K562 (cell line): ENCODE measurements around the gene MARCHF3. TPM values are rescaled to one million over a fixed set of nuclear protein-coding genes. Genes with fewer than 3 reads are reported as not detected.

Experiments used
- ATF1 ChIP-seq, 2 experiments: fragments of 450-650 bp in 1 of 2; IDR thresholded peaks; 2 replicates each; pipeline ENCODE4 v1.6.1; 2016; ENCODE audit warnings: missing compliant biosample characterization in 1 of 2, missing genetic modification characterization in 1 of 2
- BMI1 ChIP-seq: fragments of 150-350 bp; IDR thresholded peaks from 2 replicates; pipeline ENCODE4 v1.6.1; 2014; ENCODE audit warnings: low read length
- BRCA1 ChIP-seq, 2 experiments: fragments of 450-650 bp in 1 of 2; sonication (generic) in 1 of 2; formaldehyde crosslinking in 1 of 2; IDR thresholded peaks; 2 replicates each; pipeline versions ENCODE4 v1.5.0 to v1.6.1; 2017 to 2020; ENCODE audit warnings: mild to moderate bottlenecking in 1 of 2, missing genetic modification reagents in 1 of 2
- ELF2 ChIP-seq: fragments of 250-450 bp; sonication (Bioruptor Pico); IDR thresholded peaks from 2 replicates; pipeline ENCODE4 v1.5.0; 2021; ENCODE audit warnings: mild to moderate bottlenecking
- NR2C2 ChIP-seq, 2 experiments: fragments of 200-800 bp in 1 of 2; sonication (Bioruptor generic) in 1 of 2; sonication (generic) in 1 of 2; formaldehyde crosslinking in 1 of 2; IDR thresholded peaks; 2 replicates each; pipeline versions ENCODE4 v1.6.1 to v1.8.0; 2016 to 2022; ENCODE audit warnings: mild to moderate bottlenecking in 1 of 2, missing compliant biosample characterization in 1 of 2, missing genetic modification characterization in 1 of 2, missing genetic modification reagents in 1 of 2
- POLR2B ChIP-seq: fragments of 450-650 bp; IDR thresholded peaks from 2 replicates; pipeline ENCODE4 v1.6.1; 2018; ENCODE audit warnings: low read depth; ENCODE audit not compliant: partially characterized antibody
- SAFB2 ChIP-seq: fragments of 200-400 bp; formaldehyde crosslinking; IDR thresholded peaks from 2 replicates; pipeline ENCODE4 v1.6.1; 2018; ENCODE audit warnings: borderline replicate concordance, low read length, low read depth, moderate library complexity; ENCODE audit not compliant: severe bottlenecking
- TCF15 ChIP-seq: fragments of 250-450 bp; sonication (Bioruptor Pico); IDR thresholded peaks from 2 replicates; pipeline ENCODE4 v1.8.0; 2022; ENCODE audit warnings: moderate library complexity, mild to moderate bottlenecking, inconsistent platforms
- THRAP3 ChIP-seq: fragments of 450-650 bp; IDR thresholded peaks from 2 replicates; pipeline ENCODE4 v1.6.1; 2016; ENCODE audit warnings: mild to moderate bottlenecking, inconsistent platforms, borderline replicate concordance
- ZC3H4 ChIP-seq: sonication (generic); formaldehyde crosslinking; IDR thresholded peaks from 2 replicates; pipeline ENCODE4 v1.9.0; 2021; ENCODE audit warnings: missing genetic modification reagents, borderline replicate concordance
- ZKSCAN3 ChIP-seq: fragments of 250-450 bp; sonication (Bioruptor Pico); IDR thresholded peaks from 2 replicates; pipeline ENCODE4 v1.4.0; 2020
- ZNF592 ChIP-seq: fragments of 450-650 bp; IDR thresholded peaks from 2 replicates; pipeline ENCODE4 v1.6.1; 2017; ENCODE audit warnings: antibody characterized with exemption, mild to moderate bottlenecking
- ZNF695 ChIP-seq: fragments of 450-650 bp; formaldehyde crosslinking; IDR thresholded peaks from 2 replicates; pipeline ENCODE4 v1.4.0; 2020; ENCODE audit warnings: mild to moderate bottlenecking, moderate library complexity
- ZNF707 ChIP-seq: fragments of 250-450 bp; sonication (Bioruptor Pico); conservative IDR thresholded peaks from 2 replicates; pipeline ENCODE4 v1.8.0; 2022; ENCODE audit warnings: inconsistent platforms, mild to moderate bottlenecking, moderate library complexity
- ZNF780A ChIP-seq: fragments of 250-450 bp; sonication (Bioruptor Pico); IDR thresholded peaks from 2 replicates; pipeline ENCODE4 v1.5.0; 2021; ENCODE audit warnings: mild to moderate bottlenecking
- polyA plus RNA-seq, 8 experiments: library from polyadenylated mRNA; depleted of rRNA in 4 of 8; stranded (reverse) in 5 of 8; unstranded in 3 of 8; fragments of >200 nt; fragmentation: Nextera tagmentation in 2 of 8; fragmentation: Illumina TruSeq in 1 of 8; extraction: Ambion mirVana in 2 of 8; extraction: Trizol in 1 of 8; gene quantifications; 2 replicates each; pipeline versions ENCODE4 v1.2.1 to v1.2.3, GENCODE V29; 2011 to 2014; ENCODE audit warnings: inconsistent platforms in 1 of 8, missing spikeins in 1 of 8
- total RNA-seq, 7 experiments: library from RNA; depleted of rRNA in 6 of 7; stranded (reverse); fragments of >200 nt in 6 of 7; fragmentation: Illumina TruSeq in 2 of 7; extraction: Trizol in 2 of 7; gene quantifications; 2 replicates each; pipeline versions ENCODE4 v1.2.1 to v1.2.3, GENCODE V29; 2011 to 2021; ENCODE audit warnings: low replicate concordance in 1 of 7
- TF ChIP-seq, protein P1 (sequence below): fragments of 200-800 bp; sonication (Bioruptor generic); IDR thresholded peaks from 2 replicates; pipeline ENCODE4 v1.6.1; 2017; ENCODE audit warnings: missing genetic modification characterization, missing compliant biosample characterization

The MARCHF3 gene
- total and polyA plus RNA-seq, 9 of the 15 experiments (the other 6 are each of a cell fraction or from before 2014, with no cell fraction given), result 5.6 to 37.4 (median 16.5) TPM

GRCh38 chr5:127072861-127073846, 42.8 kb upstream of the MARCHF3 start, which contains the start of gene C5orf63 (continued):
- no peak for TF ChIP-seq ZNF695 (CRISPR knock-in tag)
- TF ChIP-seq ZNF780A (CRISPR knock-in tag), result no peak
- no peak for TF ChIP-seq ATF1 (CRISPR knock-in tag; IDR thresholded peaks at IDR 0.05)
- TF ChIP-seq ATF1 (tag; IDR thresholded peaks at IDR 0.05), result peak; percentile 46; the same call in 1 of the 2 replicates
- no peak for TF ChIP-seq NR2C2 (CRISPR knock-in tag; IDR thresholded peaks at IDR 0.05)
- peak; percentile 65; the same call in 1 of the 2 replicates for TF ChIP-seq NR2C2 (tag; IDR thresholded peaks at IDR 0.05)
- TF ChIP-seq, protein P1, sequence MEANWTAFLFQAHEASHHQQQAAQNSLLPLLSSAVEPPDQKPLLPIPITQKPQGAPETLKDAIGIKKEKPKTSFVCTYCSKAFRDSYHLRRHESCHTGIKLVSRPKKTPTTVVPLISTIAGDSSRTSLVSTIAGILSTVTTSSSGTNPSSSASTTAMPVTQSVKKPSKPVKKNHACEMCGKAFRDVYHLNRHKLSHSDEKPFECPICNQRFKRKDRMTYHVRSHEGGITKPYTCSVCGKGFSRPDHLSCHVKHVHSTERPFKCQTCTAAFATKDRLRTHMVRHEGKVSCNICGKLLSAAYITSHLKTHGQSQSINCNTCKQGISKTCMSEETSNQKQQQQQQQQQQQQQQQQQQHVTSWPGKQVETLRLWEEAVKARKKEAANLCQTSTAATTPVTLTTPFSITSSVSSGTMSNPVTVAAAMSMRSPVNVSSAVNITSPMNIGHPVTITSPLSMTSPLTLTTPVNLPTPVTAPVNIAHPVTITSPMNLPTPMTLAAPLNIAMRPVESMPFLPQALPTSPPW (CRISPR knock-in tag), result no peak
- TF ChIP-seq ELF2 (CRISPR knock-in tag), result 0 out of 2 replicates have a peak, but pooled peaks have one; percentile 48
- TF ChIP-seq ZC3H4 (CRISPR knock-in tag), result no peak
- TF ChIP-seq BMI1, result no peak
- no peak for TF ChIP-seq BRCA1 (IDR thresholded peaks at IDR 0.05)
- no peak for TF ChIP-seq BRCA1 (CRISPR knock-in tag; IDR thresholded peaks at IDR 0.05)
- no peak for TF ChIP-seq POLR2B
- no peak for TF ChIP-seq ZNF707 (CRISPR knock-in tag)
- TF ChIP-seq THRAP3, result no peak
- TF ChIP-seq ZNF592, result peak; percentile 19; the same call in 1 of the 2 replicates
- no peak for TF ChIP-seq TCF15 (CRISPR knock-in tag)
- no peak for TF ChIP-seq ZKSCAN3 (CRISPR knock-in tag)
- no peak for TF ChIP-seq SAFB2
